CD14-positive monocyte (primary cell): ENCODE results near the gene HPSE2. TPM values are rescaled to one million over a fixed set of nuclear protein-coding genes. Genes with fewer than 3 reads are reported as not detected.

Experiments used
- DNase-seq, 3 donors: peaks; one replicate each; pipeline ENCODE4 v3.0.0-alpha.2; 2011 to 2022
- H2AFZ ChIP-seq: 2 replicates; pipeline ENCODE4 v1.6.0; 2012; ENCODE audit warnings: mild to moderate bottlenecking, low read depth, low read length, inconsistent platforms; ENCODE audit not compliant: insufficient read depth, poor library complexity, severe bottlenecking
- H3K27ac ChIP-seq, 2 donors: 1 replicate in 1 of 2; 2 replicates in 1 of 2; pipeline ENCODE4 v1.5.1; 2012 to 2013; ENCODE audit warnings: low read length in 2 of 2, control low read depth in 1 of 2, inconsistent platforms in 1 of 2, low read depth in 1 of 2, mild to moderate bottlenecking in 1 of 2
- H3K27me3 ChIP-seq, 2 donors: one replicate each; pipeline versions ENCODE4 v1.6.0 to v1.6.1; 2011 to 2013; ENCODE audit warnings: low read length in 2 of 2; ENCODE audit not compliant: control insufficient read depth in 2 of 2, insufficient read depth in 2 of 2
- H3K36me3 ChIP-seq, 2 donors: replicated peaks in 1 of 2; 1 replicate in 1 of 2; 2 replicates in 1 of 2; pipeline versions ENCODE4 v1.5.1 to v1.6.1; 2012 to 2013; ENCODE audit warnings: low read length in 2 of 2, control low read depth in 1 of 2, inconsistent platforms in 1 of 2, mild to moderate bottlenecking in 1 of 2; ENCODE audit not compliant: insufficient read depth in 2 of 2, control insufficient read depth in 1 of 2
- H3K4me1 ChIP-seq, 2 donors: 1 replicate in 1 of 2; 2 replicates in 1 of 2; pipeline versions ENCODE4 v1.5.1 to v1.6.1; 2012 to 2013; ENCODE audit warnings: low read length in 2 of 2, control low read depth in 1 of 2, inconsistent platforms in 1 of 2, mild to moderate bottlenecking in 1 of 2, moderate library complexity in 1 of 2; ENCODE audit not compliant: insufficient read depth in 2 of 2, control insufficient read depth in 1 of 2
- H3K4me2 ChIP-seq: replicated peaks from 2 replicates; pipeline ENCODE3; 2012; ENCODE audit warnings: low read length, moderate library complexity, mild to moderate bottlenecking; ENCODE audit not compliant: poor library complexity, severe bottlenecking; ENCODE audit errors: extremely low read depth
- H3K4me3 ChIP-seq, 3 experiments: fragments of 200-600 bp in 1 of 3; sonication (generic) in 1 of 3; replicated peaks in 1 of 3; 1 replicate in 2 of 3; 2 replicates in 1 of 3; pipeline ENCODE4 v1.5.1; 2011 to 2013; ENCODE audit warnings: low read length in 3 of 3, mild to moderate bottlenecking in 3 of 3, control low read depth in 2 of 3, low read depth in 2 of 3, inconsistent platforms in 1 of 3, moderate library complexity in 1 of 3
- H3K79me2 ChIP-seq: 2 replicates; pipeline ENCODE4 v1.6.0; 2012; ENCODE audit warnings: mild to moderate bottlenecking, control low read depth, inconsistent platforms, low read length, moderate library complexity; ENCODE audit not compliant: insufficient read depth
- H3K9ac ChIP-seq: 2 replicates; pipeline ENCODE4 v1.6.0; 2017; ENCODE audit warnings: low read length, mild to moderate bottlenecking; ENCODE audit not compliant: insufficient read depth, poor library complexity, severe bottlenecking
- H3K9me3 ChIP-seq, 2 donors: replicated peaks in 1 of 2; 1 replicate in 1 of 2; 2 replicates in 1 of 2; pipeline versions ENCODE4 v1.5.1 to v1.6.1; 2012 to 2013; ENCODE audit warnings: low read length in 2 of 2, control low read depth in 1 of 2; ENCODE audit not compliant: control insufficient read depth in 1 of 2, insufficient read depth in 1 of 2
- H4K20me1 ChIP-seq: 2 replicates; pipeline ENCODE4 v1.6.0; 2012; ENCODE audit warnings: mild to moderate bottlenecking, low read length, control low read depth, moderate library complexity; ENCODE audit not compliant: insufficient read depth
- H3K27ac Mint-ChIP-seq, 7 donors: one replicate each; pipeline ENCODE4 v1.8.0; 2020; ENCODE audit warnings: mild to moderate bottlenecking in 7 of 7, mixed read lengths in 7 of 7, moderate library complexity in 6 of 7, inconsistent platforms in 2 of 7
- H3K27me3 Mint-ChIP-seq, 3 donors: one replicate each; pipeline ENCODE4 v1.8.0; 2021 to 2022; ENCODE audit warnings: low read depth in 3 of 3, mild to moderate bottlenecking in 3 of 3, mixed read lengths in 3 of 3, moderate library complexity in 3 of 3, inconsistent platforms in 1 of 3
- H3K36me3 Mint-ChIP-seq, 2 donors: one replicate each; pipeline ENCODE4 v1.8.0; 2020; ENCODE audit warnings: mixed read lengths in 2 of 2, inconsistent platforms in 1 of 2, mild to moderate bottlenecking in 1 of 2
- H3K4me1 Mint-ChIP-seq: one replicate; pipeline ENCODE4 v1.8.0; 2020; ENCODE audit warnings: mild to moderate bottlenecking, mixed read lengths
- H3K4me3 Mint-ChIP-seq, 2 donors: one replicate each; pipeline ENCODE4 v1.8.0; 2020; ENCODE audit warnings: mild to moderate bottlenecking in 2 of 2, mixed read lengths in 2 of 2, moderate library complexity in 1 of 2
- H3K9me3 Mint-ChIP-seq, 7 donors: one replicate each; pipeline ENCODE4 v1.8.0; 2020 to 2022; ENCODE audit warnings: mixed read lengths in 7 of 7, mild to moderate bottlenecking in 6 of 7, moderate library complexity in 6 of 7, inconsistent platforms in 2 of 7
- CTCF ChIP-seq: fragments of 200-600 bp; IDR thresholded peaks from one replicate; pipeline ENCODE4 v1.8.0; 2022; ENCODE audit warnings: antibody characterized with exemption, mild to moderate bottlenecking
- WGBS: methylation state at CpG from one replicate; pipeline ENCODE4 v1.1.5; 2013; ENCODE audit warnings: missing lambda C conversion rate; ENCODE audit not compliant: insufficient coverage; 5-methylcytosine and 5-hydroxymethylcytosine counted together
- intact Hi-C, 2 donors: fragments of 100-400 bp; cut with micrococcal nuclease; formaldehyde crosslinking; loops; one replicate each; pipeline versions ENCODE4 v1.15.0 to v1.15.1; 2023
- polyA plus RNA-seq, 3 donors: library from polyadenylated mRNA; depleted of rRNA in 1 of 3; unstranded in 2 of 3; stranded (reverse) in 1 of 3; fragments of 300-500 nt in 2 of 3; fragments of >200 nt in 1 of 3; fragmentation: Illumina TruSeq in 2 of 3; gene quantifications; 1 replicate in 2 of 3; 2 replicates in 1 of 3; pipeline ENCODE4 v1.2.3, GENCODE V29; 2012 to 2021

The HPSE2 gene
- polyA plus RNA-seq, 3 donors: not detected

- H3K27ac ChIP-seq: no peak overlapping the region
These were observed 2.5 kb downstream of the HPSE2 start for GRCh38 chr10:99233000-99233688.

More at GRCh38 chr10:99233000-99233688, 2.5 kb downstream of the HPSE2 start:
- Histone ChIP-seq H3K4me2 (peak overlapping the region; percentile 91), H3K27me3 (peaks cover 83 to 99% of the 10 kb centered on the region in 2 donors), H3K9ac (no peak overlapping the region), H3K4me3 (peak overlapping the region in 1 of 3 experiments; percentile 74), H2AFZ (no peak overlapping the region), H3K36me3 (no peaks in the 10 kb centered on the region), H3K79me2 (no peaks in the 10 kb centered on the region), H4K20me1 (no peaks in the 10 kb centered on the region), H3K4me1 (peaks cover 26 to 28% of the 10 kb centered on the region in 2 donors), H3K9me3 (peaks cover 20 to 55% of the 10 kb centered on the region in 2 donors)
- DNase-seq: no peak
- Mint-ChIP-seq H3K9me3 (peaks cover 0 to 44% (median 30%) of the 10 kb centered on the region in 7 donors), H3K27me3 (peaks cover 87 to 95% (median 88%) of the 10 kb centered on the region in 3 donors), H3K4me3 (peak overlapping the region; percentile 79 to 91), H3K27ac (no peak overlapping the region), H3K36me3 (peaks cover 5 to 8% of the 10 kb centered on the region in 2 donors), H3K4me1 (peaks cover 40% of the 10 kb centered on the region)
- 5% methylated on average over 13 of the region's 18 CpGs for WGBS
- no peak for TF ChIP-seq CTCF
- intact Hi-C loops: no loop called here
